ENCODE results near the gene LASP1NB.
A peak's percentile ranks its signal among the peaks of the same experiment; 100 is the strongest.

LASP1NB gene

GRCh38 chr17:38914741-38915638 is 10.4 kb upstream of the LASP1NB start (continued):
- TF ChIP-seq HINFP (CRISPR knock-in tag; IDR thresholded peaks at IDR 0.05; ENCODE audit: low read depth) (no peak), E2F5 (CRISPR knock-in tag; conservative IDR thresholded peaks at IDR 0.05) (no peak), SOX13 (IDR thresholded peaks at IDR 0.05) (no peak), SOX13 (CRISPR knock-in tag; conservative IDR thresholded peaks at IDR 0.05 in 1 of 2, IDR thresholded peaks at IDR 0.05 in 1 of 2) (peak in 1 of 2 experiments; percentile 80; a peak in 2 of 4 replicates), ZFP1 (CRISPR knock-in tag; IDR thresholded peaks at IDR 0.05) (no peak), TIGD3 (CRISPR knock-in tag; IDR thresholded peaks at IDR 0.05; ENCODE audit: borderline replicate concordance) (no peak), TEAD3 (CRISPR knock-in tag; optimal IDR thresholded peaks at IDR 0.05; ENCODE audit: borderline replicate concordance) (peak; percentile 30), ARNTL (CRISPR knock-in tag; IDR thresholded peaks at IDR 0.05) (peak; percentile 12; the same call in 1 of the 2 replicates), FOXP1 (IDR thresholded peaks at IDR 0.05) (no peak), FOXP1 (CRISPR knock-in tag; IDR thresholded peaks at IDR 0.05) (peak; percentile 19; the same call in 1 of the 2 replicates), ZNF468 (CRISPR knock-in tag; IDR thresholded peaks at IDR 0.05) (no peak), DDIT3 (CRISPR knock-in tag; IDR thresholded peaks at IDR 0.05) (no peak), NFIC (IDR thresholded peaks at IDR 0.05; ENCODE audit: low read length) (no peak), MXD4 (CRISPR knock-in tag; IDR thresholded peaks at IDR 0.05) (no peak; the same call in 1 of the 2 replicates), ZNF264 (CRISPR knock-in tag; IDR thresholded peaks at IDR 0.05) (no peak), ZBED4 (CRISPR knock-in tag; IDR thresholded peaks at IDR 0.05; ENCODE audit: borderline replicate concordance) (peak; percentile 27; the same call in 1 of the 2 replicates), REST (IDR thresholded peaks at IDR 0.05; ENCODE audit: borderline replicate concordance in 1 of 2, low read depth in 1 of 2, low read length in 2 of 2) (no peak)

All from HepG2 (cell line).